NCI-H128 (cell line): ENCODE data around the gene NPDC1.
"Not testable (repeated sequence)": the region's sequence is repeated elsewhere in the genome, so short reads cannot be mapped to it uniquely, and the experiment has no call there.

ENCODE experiments used
- DNase-seq: peaks from one replicate; lab custom pipeline; 2025; ENCODE audit not compliant: unreplicated experiment; lab: John Stamatoyannopoulos, UW

The NPDC1 gene

DNA sequence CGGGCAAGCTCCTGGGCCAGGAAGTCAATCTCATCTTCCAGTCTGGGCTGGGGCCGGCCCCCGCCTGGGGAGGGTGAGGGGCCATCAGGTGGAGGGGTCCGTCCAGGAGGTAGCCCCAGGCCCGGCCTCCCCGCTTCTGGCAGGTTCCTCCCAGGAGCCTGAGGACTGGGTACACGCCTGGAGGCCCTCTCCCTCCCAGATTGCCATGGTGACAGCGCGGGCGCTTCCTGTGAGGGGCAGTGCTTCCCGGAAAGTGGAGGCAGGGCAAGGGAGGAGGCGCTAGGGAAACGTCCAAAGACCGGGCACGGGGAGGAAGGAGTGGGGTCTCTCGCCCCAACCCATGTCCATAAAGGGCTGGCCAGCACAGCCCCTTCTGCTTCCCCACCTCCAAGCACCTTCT lies 4.9 kb downstream of the NPDC1 start:
- DNase-seq = no peak

GRCh38 chr9:137040568-137040967 lies 5.4 kb downstream of the NPDC1 start:
- no peak for DNase-seq

DNA sequence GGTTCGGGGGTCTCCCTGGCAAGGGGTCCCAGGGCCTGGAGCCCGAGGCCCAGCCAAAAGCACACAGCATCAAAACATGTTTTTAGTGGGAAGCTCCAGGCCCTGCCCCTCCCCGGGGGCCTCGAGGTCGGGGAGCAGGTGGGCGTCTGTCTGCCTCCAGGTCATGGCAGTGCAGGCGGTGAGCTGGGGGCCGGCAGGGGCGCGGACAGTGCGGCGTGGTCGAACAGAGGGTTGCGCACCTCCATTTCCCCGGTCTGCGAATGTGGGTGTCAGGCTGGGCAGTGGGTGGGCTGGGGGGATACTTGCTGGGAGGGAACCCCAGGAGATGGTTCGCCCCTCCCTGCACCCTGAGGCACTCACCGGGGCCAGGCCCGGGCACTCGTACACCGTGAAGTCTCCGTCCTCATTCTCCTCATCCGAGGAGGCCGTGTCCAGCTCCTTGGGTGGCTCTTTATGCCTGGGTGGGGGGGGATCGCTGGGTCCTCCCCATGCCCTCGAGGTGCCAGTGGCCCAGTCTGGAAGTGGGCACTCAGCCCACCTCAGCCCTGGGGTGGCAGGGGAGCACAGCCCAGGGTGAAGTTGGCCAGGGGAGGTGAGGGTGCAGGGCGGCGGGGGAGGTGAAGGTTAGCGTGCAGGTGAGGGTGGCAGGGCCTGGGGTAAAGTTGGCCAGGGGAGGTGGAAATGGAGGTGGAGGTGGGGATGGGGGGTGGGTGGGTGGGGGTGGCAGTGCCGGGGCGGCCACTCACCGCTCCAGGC lies 6.2 kb downstream of the NPDC1 start:
- no peak for DNase-seq

- DNase-seq = no peak
Measured at GRCh38 chr9:137038916-137039315, 7.1 kb downstream of the NPDC1 start.

- DNase-seq = no peak
Measured at GRCh38 chr9:137037483-137037882, 8.5 kb downstream of the NPDC1 start.

DNA sequence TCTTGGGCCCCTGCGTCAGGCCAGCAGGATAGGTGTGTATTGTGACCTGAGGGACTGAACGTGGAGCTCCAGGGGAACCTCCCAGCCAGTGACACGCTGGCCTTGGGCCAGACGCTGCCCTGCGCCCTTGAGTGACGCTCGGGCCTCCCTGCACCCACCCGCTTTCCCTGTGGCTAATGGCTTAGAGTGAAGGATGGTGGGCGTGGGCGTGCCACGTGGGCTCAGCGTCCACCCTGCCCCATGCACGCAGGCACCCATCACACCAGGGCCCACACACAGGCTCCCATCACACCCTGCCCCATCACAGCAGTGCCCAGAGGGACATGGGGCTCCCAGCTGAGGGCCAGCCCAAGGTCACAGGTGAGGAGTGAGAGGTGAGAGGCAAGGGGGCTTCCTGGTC lies 8.9 kb downstream of the NPDC1 start:
- no peak for DNase-seq

DNA sequence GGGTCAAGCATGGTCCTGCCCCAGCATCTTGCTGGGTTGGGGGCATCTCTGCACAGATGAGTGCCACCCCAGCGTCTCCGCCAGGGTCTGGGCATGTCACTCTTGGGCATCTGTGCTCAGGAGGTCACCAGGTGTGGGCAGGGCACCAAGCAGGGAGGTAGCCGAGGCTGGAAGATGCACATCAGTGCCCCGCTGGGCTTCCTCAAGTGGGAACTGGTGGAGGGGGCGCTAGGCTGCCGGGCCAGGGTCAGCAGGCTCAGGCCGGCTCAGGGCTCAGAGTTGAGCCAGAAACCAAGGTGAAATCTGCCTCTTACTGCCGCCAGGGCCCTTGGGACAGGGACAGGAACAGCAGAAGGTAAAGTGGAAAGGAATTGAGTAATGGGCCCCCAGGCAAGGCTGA lies 10.0 kb downstream of the NPDC1 start:
- no peak for DNase-seq

GRCh38 chr9:137035507-137035834 lies 10.5 kb downstream of the NPDC1 start:
- no peak for DNase-seq

DNA sequence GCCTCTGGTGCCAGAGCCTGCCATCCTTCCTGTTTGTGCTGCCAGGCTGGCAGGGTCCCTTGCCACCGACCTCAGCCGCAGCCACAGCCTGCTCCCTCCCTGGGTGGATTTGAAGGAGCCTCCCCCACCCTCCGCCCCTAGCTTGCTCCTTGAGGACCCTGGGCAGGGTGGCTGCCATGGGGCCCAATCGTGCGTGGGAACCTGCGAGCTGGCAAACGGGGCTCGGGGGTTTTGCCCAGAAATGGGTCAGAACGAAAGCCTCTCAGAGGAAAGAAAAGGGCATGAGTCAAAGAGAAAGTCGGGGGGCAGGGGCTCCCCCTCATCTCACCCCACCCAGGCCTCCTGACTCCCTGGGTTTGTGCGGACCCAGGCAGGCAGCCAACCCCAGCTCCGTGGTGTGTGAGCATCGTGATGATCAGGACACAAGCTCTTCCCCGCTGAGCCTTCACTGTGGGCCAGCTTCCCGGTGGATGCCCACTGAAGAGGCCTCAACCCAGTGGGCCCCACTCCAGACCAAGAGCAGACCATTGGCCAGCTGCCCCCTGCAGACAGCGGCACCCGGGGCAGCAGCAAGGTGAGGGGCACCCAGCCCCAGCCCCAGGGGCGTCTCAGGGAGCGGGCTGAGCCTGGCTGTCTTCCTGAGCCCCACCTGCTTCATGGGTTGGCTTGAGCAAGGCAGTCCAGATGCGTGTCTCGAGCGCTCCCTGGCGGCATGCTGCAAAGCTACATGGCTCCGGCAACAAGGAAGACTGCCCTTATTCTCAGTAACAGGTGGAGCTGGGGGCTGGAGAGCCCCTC lies 11.1 kb downstream of the NPDC1 start:
- DNase-seq = peak; percentile 82

DNA sequence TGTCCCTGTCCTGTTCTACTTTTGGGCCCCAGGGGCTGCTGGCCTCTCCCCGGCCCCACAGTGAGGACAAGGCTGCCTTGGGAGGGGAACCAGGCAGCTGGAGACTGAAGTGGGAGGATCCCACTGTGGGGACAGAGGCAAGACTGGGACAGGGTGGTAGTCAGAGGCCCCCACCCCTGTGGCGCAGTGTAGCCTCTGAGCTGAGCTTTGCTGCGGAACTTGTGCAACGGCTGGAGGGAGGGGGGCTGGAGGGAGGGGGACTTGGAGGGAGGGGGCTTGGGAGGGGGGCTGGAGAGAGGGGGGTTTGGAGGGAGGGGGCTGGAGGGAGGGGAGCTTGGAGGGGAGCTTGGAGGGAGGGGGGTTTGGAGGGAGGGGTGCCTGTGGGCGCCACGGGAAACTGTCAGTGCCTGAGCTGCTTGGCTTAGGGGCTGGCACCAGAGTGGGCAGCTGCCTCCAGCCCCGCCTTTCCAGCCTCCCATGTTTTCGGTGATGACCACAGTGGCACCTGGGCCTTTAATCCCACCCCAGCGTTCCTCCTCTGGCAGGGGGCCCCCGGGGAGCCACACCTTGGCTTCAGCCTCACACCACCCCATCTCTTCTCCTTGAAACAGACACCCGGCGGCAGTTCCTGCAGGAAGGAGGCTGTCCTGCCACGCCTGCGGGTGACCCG lies 11.8 kb downstream of the NPDC1 start:
- DNase-seq = no peak

DNA sequence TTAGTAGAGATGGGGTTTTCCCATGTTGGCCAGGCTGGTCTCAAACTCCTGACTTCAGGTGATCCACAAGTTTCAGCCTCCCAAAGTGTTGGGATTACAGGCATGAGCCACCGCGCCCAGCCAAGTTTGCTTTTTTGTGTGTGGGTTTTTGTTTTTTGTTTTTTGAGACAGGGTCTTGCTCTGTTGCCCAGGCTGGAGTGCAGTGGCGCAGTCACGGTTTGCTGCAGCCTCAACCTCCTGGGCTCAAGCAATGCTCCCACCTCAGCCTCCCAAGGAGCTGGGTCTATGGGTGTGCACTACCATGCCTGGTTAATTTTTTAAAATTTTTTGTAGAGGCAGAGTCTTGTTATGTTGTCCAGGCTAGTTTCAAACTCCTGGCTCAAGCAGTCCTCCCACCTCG lies 12.5 kb downstream of the NPDC1 start:
- DNase-seq = not testable (repeated sequence)

- no peak for DNase-seq
Measured at GRCh38 chr9:137032858-137033257, 13.1 kb downstream of the NPDC1 start.

DNA sequence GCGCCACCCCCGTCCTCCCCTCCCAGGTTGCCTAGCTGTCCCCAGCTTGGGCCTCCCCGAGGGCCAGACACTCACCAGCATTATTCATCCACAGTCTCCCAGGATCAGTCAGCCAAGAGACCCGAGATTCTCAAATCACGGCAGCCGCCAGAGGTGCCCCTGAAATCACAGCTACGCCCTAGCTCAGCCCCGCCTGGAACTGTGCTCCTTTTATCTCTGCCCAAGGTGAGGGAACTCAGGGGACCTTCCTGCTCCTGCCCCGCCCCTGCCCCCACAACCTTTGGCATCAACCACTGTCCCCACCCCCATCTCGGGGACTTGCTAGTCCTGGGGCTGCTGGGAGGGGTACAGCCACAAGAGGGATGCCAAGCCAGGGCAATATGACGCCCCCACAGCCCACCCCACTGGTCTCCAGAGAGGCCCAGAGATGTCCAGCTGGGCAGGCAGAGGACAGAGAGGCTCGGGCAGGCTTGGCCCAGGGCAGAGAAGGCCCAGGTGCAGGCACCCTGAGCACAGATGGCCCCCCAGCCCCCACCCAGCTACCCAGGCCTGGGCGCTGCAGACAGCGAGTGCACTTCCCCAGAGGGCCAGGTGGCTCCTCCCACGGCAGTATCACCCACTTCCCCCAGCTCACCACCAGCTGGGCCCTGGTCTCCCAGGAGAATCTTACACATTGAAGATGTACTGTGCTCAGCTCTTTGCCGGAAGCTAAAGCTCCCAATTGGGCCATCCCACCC lies 13.9 kb downstream of the NPDC1 start, which contains the start of gene FUT7:
Gene FUT7, minus strand, starts transcription at position 185 of the 737 bp plus-strand sequence. Its CDS starts 97 bp downstream, at position 88.
- no peak for DNase-seq

- no peak for DNase-seq
Measured at GRCh38 chr9:137030538-137031527, 15.1 kb downstream of the NPDC1 start.

- no peak for DNase-seq
Measured at GRCh38 chr9:137030006-137030405, 16.0 kb downstream of the NPDC1 start.

- no peak for DNase-seq
Measured at GRCh38 chr9:137029058-137029936, 16.7 kb downstream of the NPDC1 start.

DNA sequence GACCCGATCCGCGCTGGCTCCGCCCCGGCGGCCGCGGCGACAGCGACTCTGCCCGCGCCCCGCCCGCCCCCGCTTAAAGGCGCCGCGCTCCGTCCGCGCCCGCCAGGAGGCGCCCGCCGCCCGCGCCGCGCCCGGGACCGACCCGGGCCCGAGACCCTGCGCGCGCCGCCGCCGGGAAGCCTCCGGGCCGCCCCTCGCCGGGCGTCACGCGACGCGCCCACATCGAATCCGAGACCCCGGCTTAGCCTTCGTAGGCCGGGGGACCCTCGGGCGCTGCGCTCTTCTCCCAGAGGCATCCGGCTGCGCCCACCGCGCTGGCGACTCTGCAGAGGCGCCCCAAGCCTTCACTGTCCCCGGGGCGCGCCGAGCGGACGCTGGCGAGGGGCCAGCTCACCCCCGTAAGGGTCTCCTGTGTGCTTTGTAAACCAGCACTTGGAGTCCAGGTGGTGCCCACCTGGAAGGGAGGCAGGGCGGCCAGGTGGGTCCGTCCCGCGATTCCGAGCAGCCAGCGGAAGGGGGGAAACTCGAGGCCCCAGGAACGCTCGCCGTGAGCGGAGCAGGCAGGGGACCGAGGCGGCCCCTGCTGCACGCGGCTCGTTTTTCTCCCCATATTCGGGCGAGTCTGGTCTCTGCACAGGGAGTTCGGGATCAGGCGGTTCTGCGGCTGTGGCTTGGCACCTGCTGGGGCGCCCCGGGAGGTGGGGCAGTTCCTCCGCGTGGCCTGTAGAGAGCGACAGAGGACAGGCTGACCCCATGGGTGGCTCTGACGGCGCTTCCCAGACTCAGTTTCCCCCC lies 17.5 kb downstream of the NPDC1 start:
- DNase-seq = peak; percentile 33
